IPS-18a (cell line): Measurements from ENCODE around the gene IFIT5.
"Not testable (repeated sequence)": the region's sequence is repeated elsewhere in the genome, so short reads cannot be mapped to it uniquely, and the experiment has no call there.

Experiments used
- H3K27ac ChIP-seq: one replicate; pipeline ENCODE4 v1.5.1; 2013; ENCODE audit warnings: low read length
- H3K27me3 ChIP-seq: one replicate; pipeline ENCODE4 v1.6.1; 2013; ENCODE audit warnings: mild to moderate bottlenecking, low read length; ENCODE audit not compliant: control insufficient read depth, insufficient read depth
- H3K36me3 ChIP-seq: one replicate; pipeline ENCODE4 v1.6.1; 2013; ENCODE audit warnings: low read depth, low read length; ENCODE audit not compliant: control insufficient read depth
- H3K4me1 ChIP-seq: one replicate; pipeline ENCODE4 v1.6.1; 2013; ENCODE audit warnings: low read depth, low read length; ENCODE audit not compliant: control insufficient read depth
- H3K4me3 ChIP-seq: one replicate; pipeline ENCODE4 v1.5.1; 2013; ENCODE audit warnings: low read length
- H3K9ac ChIP-seq: one replicate; pipeline ENCODE4 v1.6.1; 2013; ENCODE audit warnings: mild to moderate bottlenecking, low read length, moderate library complexity
- H3K9me3 ChIP-seq: one replicate; pipeline ENCODE4 v1.6.1; 2013; ENCODE audit warnings: low read depth, low read length; ENCODE audit not compliant: control insufficient read depth

Gene IFIT5

GRCh38 chr10:89416465-89416864 lies 2.1 kb downstream of the IFIT5 start:
- peaks cover 23% of the 10 kb centered on the region for H3K27me3 ChIP-seq

GRCh38 chr10:89419548-89419947 lies 5.2 kb downstream of the IFIT5 start:
- Histone ChIP-seq H3K27ac (no peak overlapping the region), H3K9me3 (no peaks in the 10 kb centered on the region), H3K27me3 (peaks cover 17% of the 10 kb centered on the region), H3K4me3 (no peak overlapping the region), H3K36me3 (no peaks in the 10 kb centered on the region), H3K4me1 (peaks cover 12% of the 10 kb centered on the region), H3K9ac (no peak overlapping the region)

More at GRCh38 chr10:89416465-89416864, 2.1 kb downstream of the IFIT5 start:
- Histone ChIP-seq H3K36me3 (no peaks in the 10 kb centered on the region), H3K9ac (no peak overlapping the region), H3K27ac (no peak overlapping the region), H3K4me1 (peaks cover 16% of the 10 kb centered on the region), H3K9me3 (no peaks in the 10 kb centered on the region), H3K4me3 (no peak overlapping the region)

GRCh38 chr10:89421018-89421476 lies 6.7 kb downstream of the IFIT5 start:
- no peaks in the 10 kb centered on the region for H3K36me3 ChIP-seq
- H3K4me1 ChIP-seq = peaks cover 9% of the 10 kb centered on the region

GRCh38 chr10:89425000-89425399 lies 10.6 kb downstream of the IFIT5 start:
- H3K36me3 ChIP-seq = no peaks in the 10 kb centered on the region
- H3K9ac ChIP-seq = no peak overlapping the region
- H3K9me3 ChIP-seq = no peaks in the 10 kb centered on the region
- no peaks in the 10 kb centered on the region for H3K27me3 ChIP-seq
- peaks cover 6% of the 10 kb centered on the region for H3K4me1 ChIP-seq
- H3K27ac ChIP-seq = no peak overlapping the region
- no peak overlapping the region for H3K4me3 ChIP-seq

More at GRCh38 chr10:89421018-89421476, 6.7 kb downstream of the IFIT5 start:
- Histone ChIP-seq H3K27me3 (peaks cover 6% of the 10 kb centered on the region), H3K4me3 (no peak overlapping the region), H3K9me3 (no peaks in the 10 kb centered on the region), H3K27ac (no peak overlapping the region), H3K9ac (no peak overlapping the region)

GRCh38 chr10:89426230-89426868 lies 12.0 kb downstream of the IFIT5 start:
- no peak overlapping the region for H3K9ac ChIP-seq
- no peaks in the 10 kb centered on the region for H3K36me3 ChIP-seq
- peaks cover 6% of the 10 kb centered on the region for H3K4me1 ChIP-seq
- H3K4me3 ChIP-seq = no peak overlapping the region
- no peak overlapping the region for H3K27ac ChIP-seq
- H3K9me3 ChIP-seq = no peaks in the 10 kb centered on the region
- H3K27me3 ChIP-seq = no peaks in the 10 kb centered on the region

GRCh38 chr10:89427629-89428028 lies 13.3 kb downstream of the IFIT5 start:
- Histone ChIP-seq H3K4me1 (peaks cover 6% of the 10 kb centered on the region), H3K27ac (no peak overlapping the region), H3K27me3 (no peaks in the 10 kb centered on the region), H3K9me3 (no peaks in the 10 kb centered on the region), H3K4me3 (no peak overlapping the region), H3K9ac (no peak overlapping the region), H3K36me3 (no peaks in the 10 kb centered on the region)

GRCh38 chr10:89428877-89429276 lies 14.5 kb downstream of the IFIT5 start:
- Histone ChIP-seq H3K9ac (no peak overlapping the region), H3K4me3 (no peak overlapping the region), H3K27ac (no peak overlapping the region), H3K27me3 (no peaks in the 10 kb centered on the region), H3K36me3 (no peaks in the 10 kb centered on the region), H3K9me3 (no peaks in the 10 kb centered on the region), H3K4me1 (peaks cover 6% of the 10 kb centered on the region)

GRCh38 chr10:89431977-89432376 lies 17.6 kb downstream of the IFIT5 start:
- Histone ChIP-seq H3K9ac (no peak overlapping the region), H3K9me3 (no peaks in the 10 kb centered on the region), H3K4me3 (no peak overlapping the region), H3K4me1 (peaks cover 14% of the 10 kb centered on the region), H3K27me3 (no peaks in the 10 kb centered on the region), H3K27ac (no peak overlapping the region), H3K36me3 (no peaks in the 10 kb centered on the region)

GRCh38 chr10:89438525-89438924 lies 24.2 kb downstream of the IFIT5 start:
- no peak overlapping the region for H3K27ac ChIP-seq

GRCh38 chr10:89440226-89441009 lies 26.1 kb downstream of the IFIT5 start:
- Histone ChIP-seq H3K27ac (no peak overlapping the region), H3K27me3 (no peaks in the 10 kb centered on the region), H3K4me1 (no peaks in the 10 kb centered on the region), H3K4me3 (no peak overlapping the region), H3K9ac (no peak overlapping the region), H3K36me3 (no peaks in the 10 kb centered on the region), H3K9me3 (peaks cover 4% of the 10 kb centered on the region)

More at GRCh38 chr10:89438525-89438924, 24.2 kb downstream of the IFIT5 start:
- H3K9me3 ChIP-seq = no peaks in the 10 kb centered on the region
- no peaks in the 10 kb centered on the region for H3K36me3 ChIP-seq
- H3K4me1 ChIP-seq = peaks cover 8% of the 10 kb centered on the region
- no peaks in the 10 kb centered on the region for H3K27me3 ChIP-seq
- no peak overlapping the region for H3K4me3 ChIP-seq
- H3K9ac ChIP-seq = no peak overlapping the region

- Histone ChIP-seq H3K9me3 (peaks cover 4% of the 10 kb centered on the region), H3K4me1 (no peaks in the 10 kb centered on the region), H3K4me3 (no peak overlapping the region), H3K36me3 (no peaks in the 10 kb centered on the region), H3K27ac (no peak overlapping the region), H3K9ac (no peak overlapping the region), H3K27me3 (no peaks in the 10 kb centered on the region)
Observed at GRCh38 chr10:89442289-89442688, 27.9 kb downstream of the IFIT5 start.

GRCh38 chr10:89444819-89445218 lies 30.5 kb downstream of the IFIT5 start:
- H3K27me3 ChIP-seq, H3K36me3 ChIP-seq, H3K9ac ChIP-seq, H3K4me1 ChIP-seq, H3K4me3 ChIP-seq, H3K27ac ChIP-seq, H3K9me3 ChIP-seq: not testable (repeated sequence)
